Measurements from ENCODE around the gene AKR1C8.

Gene AKR1C8

GRCh38 chr10:5157501-5157900 is 27.4 kb downstream of the AKR1C8 start:
- Histone ChIP-seq H3K36me3 (no peaks in the 10 kb centered on the region), H3K27me3 (ENCODE audit: insufficient read depth, low read depth, severe bottlenecking) (no peaks in the 10 kb centered on the region), H3K4me3 (ENCODE audit: low read depth, low read length) (no peak overlapping the region), H3K27ac (no peak overlapping the region), H3K9me3 (ENCODE audit: severe bottlenecking) (no peaks in the 10 kb centered on the region)
- TF ChIP-seq, protein P1, sequence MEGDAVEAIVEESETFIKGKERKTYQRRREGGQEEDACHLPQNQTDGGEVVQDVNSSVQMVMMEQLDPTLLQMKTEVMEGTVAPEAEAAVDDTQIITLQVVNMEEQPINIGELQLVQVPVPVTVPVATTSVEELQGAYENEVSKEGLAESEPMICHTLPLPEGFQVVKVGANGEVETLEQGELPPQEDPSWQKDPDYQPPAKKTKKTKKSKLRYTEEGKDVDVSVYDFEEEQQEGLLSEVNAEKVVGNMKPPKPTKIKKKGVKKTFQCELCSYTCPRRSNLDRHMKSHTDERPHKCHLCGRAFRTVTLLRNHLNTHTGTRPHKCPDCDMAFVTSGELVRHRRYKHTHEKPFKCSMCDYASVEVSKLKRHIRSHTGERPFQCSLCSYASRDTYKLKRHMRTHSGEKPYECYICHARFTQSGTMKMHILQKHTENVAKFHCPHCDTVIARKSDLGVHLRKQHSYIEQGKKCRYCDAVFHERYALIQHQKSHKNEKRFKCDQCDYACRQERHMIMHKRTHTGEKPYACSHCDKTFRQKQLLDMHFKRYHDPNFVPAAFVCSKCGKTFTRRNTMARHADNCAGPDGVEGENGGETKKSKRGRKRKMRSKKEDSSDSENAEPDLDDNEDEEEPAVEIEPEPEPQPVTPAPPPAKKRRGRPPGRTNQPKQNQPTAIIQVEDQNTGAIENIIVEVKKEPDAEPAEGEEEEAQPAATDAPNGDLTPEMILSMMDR (IDR thresholded peaks at IDR 0.05; ENCODE audit: low read depth, low read length) = no peak
- no peak for DNase-seq

DNA sequence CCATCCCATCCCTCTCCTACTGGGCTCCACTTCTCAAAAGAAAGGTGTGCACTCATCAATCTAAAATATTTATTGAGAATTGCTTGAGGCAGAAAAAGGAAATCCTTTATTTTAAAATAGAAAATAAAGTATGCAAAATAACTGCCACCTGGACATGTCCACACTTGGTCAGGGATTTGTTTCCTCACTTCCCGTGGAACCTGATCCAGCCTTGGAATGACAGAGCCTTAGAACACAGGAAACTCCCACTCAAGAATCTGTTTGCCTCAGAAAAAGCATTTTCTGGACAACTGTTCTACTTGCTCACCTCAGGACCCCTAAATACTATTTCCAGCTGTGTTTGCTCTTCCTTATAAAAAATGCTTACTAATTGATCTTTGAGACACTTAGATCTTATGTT is 29.0 kb downstream of the AKR1C8 start:
- TF ChIP-seq, protein P1 (IDR thresholded peaks at IDR 0.05; ENCODE audit: low read depth, low read length) = no peak

DNA sequence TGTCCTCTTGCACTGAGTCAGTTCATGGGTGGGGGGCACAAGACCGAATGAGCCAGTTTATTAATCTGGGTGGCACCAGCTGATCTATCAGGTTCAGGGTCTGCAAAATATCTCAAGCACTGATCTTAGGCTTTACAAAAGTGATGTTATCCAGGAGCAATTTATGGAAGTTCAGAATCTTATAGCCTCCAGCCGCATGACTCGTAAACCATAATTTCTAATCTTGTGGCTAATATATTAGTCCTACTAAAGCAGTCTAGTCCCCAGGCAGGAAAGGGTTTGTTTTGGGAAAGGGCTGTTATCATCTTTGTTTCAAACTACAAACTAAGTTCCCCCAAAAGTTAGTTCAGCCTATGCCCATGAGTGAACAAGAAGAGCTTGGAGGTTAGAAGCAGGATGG is 33.9 kb downstream of the AKR1C8 start:
- Histone ChIP-seq H3K27ac (no peak overlapping the region), H3K9me3 (ENCODE audit: severe bottlenecking) (no peaks in the 10 kb centered on the region), H3K36me3 (no peaks in the 10 kb centered on the region), H3K27me3 (ENCODE audit: insufficient read depth, low read depth, severe bottlenecking) (no peaks in the 10 kb centered on the region), H3K4me3 (ENCODE audit: low read depth, low read length) (no peak overlapping the region)
- TF ChIP-seq, protein P1 (IDR thresholded peaks at IDR 0.05; ENCODE audit: low read depth, low read length) = no peak
- DNase-seq = no peak

More for the DNA sequence above, 29.0 kb downstream of the AKR1C8 start:
- DNase-seq = no peak
- Histone ChIP-seq H3K27ac (no peak overlapping the region), H3K4me3 (ENCODE audit: low read depth, low read length) (no peak overlapping the region), H3K9me3 (ENCODE audit: severe bottlenecking) (no peaks in the 10 kb centered on the region), H3K36me3 (no peaks in the 10 kb centered on the region), H3K27me3 (ENCODE audit: insufficient read depth, low read depth, severe bottlenecking) (no peaks in the 10 kb centered on the region)

GRCh38 chr10:5148678-5149032 is 36.3 kb downstream of the AKR1C8 start:
- no peak for DNase-seq
- TF ChIP-seq, protein P1 (IDR thresholded peaks at IDR 0.05; ENCODE audit: low read depth, low read length) = no peak
- no peak overlapping the region for H3K4me3 ChIP-seq (ENCODE audit: low read depth, low read length)
- H3K9me3 ChIP-seq (ENCODE audit: severe bottlenecking) = no peaks in the 10 kb centered on the region
- H3K27ac ChIP-seq = no peak overlapping the region
- H3K36me3 ChIP-seq = no peaks in the 10 kb centered on the region
- no peaks in the 10 kb centered on the region for H3K27me3 ChIP-seq (ENCODE audit: insufficient read depth, low read depth, severe bottlenecking)

- Histone ChIP-seq H3K4me3 (ENCODE audit: low read depth, low read length) (no peak overlapping the region), H3K9me3 (ENCODE audit: severe bottlenecking) (no peaks in the 10 kb centered on the region), H3K27ac (no peak overlapping the region), H3K27me3 (ENCODE audit: insufficient read depth, low read depth, severe bottlenecking) (no peaks in the 10 kb centered on the region), H3K36me3 (no peaks in the 10 kb centered on the region)
- TF ChIP-seq, protein P1 (IDR thresholded peaks at IDR 0.05; ENCODE audit: low read depth, low read length) = no peak
- no peak for DNase-seq
These were observed 36.8 kb downstream of the AKR1C8 start for GRCh38 chr10:5147981-5148677.
